ENCODE data around the gene PAN3. TPM values are rescaled to one million over a fixed set of nuclear protein-coding genes. Genes with fewer than 3 reads are reported as not detected.

Gene PAN3
- total and polyA plus RNA-seq, 8 donors = 24.1 to 63.2 (median 55.2) TPM

GRCh38 chr13:28257305-28257704 lies 119.0 kb downstream of the PAN3 start:
- ATAC-seq (no peak), DNase-seq (no peak)
- Histone ChIP-seq H3K27ac (no peak overlapping the region), H3K4me1 (no peaks in the 10 kb centered on the region), H3K27me3 (no peaks in the 10 kb centered on the region), H3K4me3 (no peak overlapping the region), H3K36me3 (peaks cover 0 to 61% of the 10 kb centered on the region in 2 donors), H3K9me3 (no peaks in the 10 kb centered on the region)
- no peak for TF ChIP-seq CTCF (IDR thresholded peaks at IDR 0.05)
- intact Hi-C loops (cut with DNase I) = no loop called here

GRCh38 chr13:28258417-28258816 lies 120.1 kb downstream of the PAN3 start:
- H3K27me3 ChIP-seq = no peaks in the 10 kb centered on the region
- no peaks in the 10 kb centered on the region for H3K9me3 ChIP-seq

GRCh38 chr13:28267497-28267896 lies 129.2 kb downstream of the PAN3 start:
- no peak overlapping the region for H3K4me3 ChIP-seq
- no peak overlapping the region for H3K27ac ChIP-seq
- no peak for TF ChIP-seq CTCF (IDR thresholded peaks at IDR 0.05)
- intact Hi-C loops (cut with DNase I) = no loop called here
- ATAC-seq (no peak), DNase-seq (no peak)
- H3K27me3 ChIP-seq = no peaks in the 10 kb centered on the region
- no peaks in the 10 kb centered on the region for H3K9me3 ChIP-seq
- H3K4me1 ChIP-seq = peaks cover 0 to 8% of the 10 kb centered on the region in 2 donors
- peaks cover 0 to 64% of the 10 kb centered on the region in 2 donors for H3K36me3 ChIP-seq

More at GRCh38 chr13:28258417-28258816, 120.1 kb downstream of the PAN3 start:
- Histone ChIP-seq H3K36me3 (peaks cover 0 to 72% of the 10 kb centered on the region in 2 donors), H3K4me3 (no peak overlapping the region), H3K27ac (no peak overlapping the region), H3K4me1 (no peaks in the 10 kb centered on the region)
- ATAC-seq = no peak
- DNase-seq = no peak
- intact Hi-C loops (cut with DNase I) = no loop called here
- TF ChIP-seq CTCF (IDR thresholded peaks at IDR 0.05) = no peak

- no peak overlapping the region for H3K4me3 ChIP-seq
- intact Hi-C loops (cut with DNase I) = no loop called here
- H3K36me3 ChIP-seq = peaks cover 0 to 63% of the 10 kb centered on the region in 2 donors
- no peak for DNase-seq
- no peak overlapping the region for H3K27ac ChIP-seq
- no peak for ATAC-seq
- TF ChIP-seq CTCF (IDR thresholded peaks at IDR 0.05) = no peak
- no peaks in the 10 kb centered on the region for H3K27me3 ChIP-seq
- H3K9me3 ChIP-seq = no peaks in the 10 kb centered on the region
- H3K4me1 ChIP-seq = peaks cover 0 to 8% of the 10 kb centered on the region in 2 donors
These were observed 130.5 kb downstream of the PAN3 start for GRCh38 chr13:28268800-28269223.

GRCh38 chr13:28271056-28271840 lies 132.9 kb downstream of the PAN3 start:
- Histone ChIP-seq H3K36me3 (peaks cover 0 to 65% of the 10 kb centered on the region in 2 donors), H3K27me3 (no peaks in the 10 kb centered on the region), H3K4me1 (peaks cover 0 to 8% of the 10 kb centered on the region in 2 donors), H3K4me3 (no peak overlapping the region), H3K27ac (no peak overlapping the region), H3K9me3 (no peaks in the 10 kb centered on the region)
- intact Hi-C loops (cut with DNase I) = no loop called here
- DNase-seq (no peak), ATAC-seq (no peak)
- no peak for TF ChIP-seq CTCF (IDR thresholded peaks at IDR 0.05)
